C4-2B (cell line): ENCODE data around the gene HOXC6.

Experiments used
- CTCF ChIP-seq: fragments of 450-650 bp; conservative IDR thresholded peaks from 2 replicates; pipeline ENCODE4 v1.5.1; 2017; ENCODE audit warnings: mild to moderate bottlenecking
- ZFX ChIP-seq: fragments of 450-650 bp; IDR thresholded peaks from 2 replicates; pipeline ENCODE4 v1.6.1; 2017

GRCh38 chr12:54006559-54007220 lies 21.6 kb upstream of the HOXC6 start:
- no peak for TF ChIP-seq CTCF
- no peak for TF ChIP-seq ZFX
